Measurements from ENCODE around the gene ADAR.

The ADAR gene

DNA sequence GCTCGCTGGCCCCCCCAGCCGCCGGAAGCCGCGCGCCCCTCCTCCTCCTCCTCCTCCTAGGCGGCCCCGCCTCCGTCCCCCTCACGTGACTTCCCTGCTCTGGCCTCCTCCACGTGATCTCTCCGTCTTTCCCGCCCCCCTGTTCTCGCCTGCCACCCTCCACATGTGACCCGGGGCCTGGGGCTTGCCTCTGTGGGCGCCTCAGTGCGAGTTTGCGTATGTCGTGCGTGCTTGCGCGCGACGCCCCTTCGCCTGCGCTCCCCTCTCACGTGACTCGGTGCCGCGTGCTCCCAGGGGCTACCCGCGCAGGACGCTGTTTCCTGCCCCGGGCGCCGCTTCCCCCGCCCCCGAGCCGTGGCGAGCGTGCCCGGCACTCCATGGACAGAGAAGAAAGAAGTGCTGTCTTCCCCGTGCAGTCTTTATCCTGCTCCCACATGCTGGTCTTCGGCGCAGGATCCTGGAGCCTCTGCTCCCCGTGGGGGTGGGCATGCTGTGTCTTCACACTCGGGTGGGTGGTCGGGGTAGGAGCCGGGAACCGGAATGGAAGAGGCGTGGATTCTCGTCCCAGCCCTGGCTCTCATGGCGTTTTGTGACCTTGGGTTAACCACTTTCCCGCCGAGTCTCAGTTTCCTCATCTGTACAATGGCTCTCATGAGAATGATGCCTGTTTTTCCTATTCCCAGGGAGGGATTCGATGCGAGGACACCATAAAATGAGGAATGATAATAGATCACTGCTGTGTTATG, 49.1 kb downstream of the ADAR start:
- peak; percentile 98 for DNase-seq (ENCODE audit: low spot score)

DNA sequence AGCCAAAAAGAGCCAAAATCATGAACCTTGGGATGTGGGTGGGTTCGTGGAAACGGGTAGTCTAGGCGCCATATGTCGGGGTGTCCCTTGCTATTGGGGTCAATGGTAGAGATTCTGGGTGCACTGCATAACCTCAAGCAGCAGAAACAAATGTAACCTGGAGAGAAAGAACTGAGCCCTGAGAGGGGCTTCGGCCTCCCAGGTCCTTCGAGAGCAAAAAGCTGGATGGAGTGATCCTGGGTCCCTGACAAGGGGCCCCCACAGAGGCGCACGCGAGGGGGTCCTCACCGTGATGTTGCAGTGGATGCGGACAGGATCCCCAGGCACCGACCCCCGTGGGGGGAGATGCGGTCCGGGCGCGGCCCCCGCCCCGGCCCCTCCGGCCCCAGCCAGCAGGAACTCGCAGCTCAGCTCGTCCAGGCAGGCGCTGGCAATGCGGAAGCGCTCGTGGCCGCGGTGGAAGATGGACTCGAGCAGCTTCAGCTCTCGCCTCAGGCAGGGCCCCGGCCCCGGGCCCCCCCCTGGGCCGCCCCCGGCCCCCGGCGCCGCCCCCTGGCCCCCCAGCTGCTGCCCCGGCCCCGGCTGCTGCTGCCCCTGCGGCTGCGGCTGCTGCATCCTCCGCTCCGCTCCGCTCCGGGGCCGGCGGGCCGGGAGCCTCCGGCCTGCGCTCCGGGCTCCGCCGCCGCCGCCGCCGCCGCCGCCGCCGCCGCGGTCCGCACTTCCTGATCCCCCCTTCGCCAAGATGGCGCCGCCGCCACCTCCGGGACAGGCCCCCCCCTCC, 49.9 kb downstream of the ADAR start, which contains the start of gene UBE2Q1:
TSS of gene UBE2Q1 (minus strand) at position 724 of the 781 bp plus-strand sequence. CDS start at position 615, 109 bp downstream.
- no peak for DNase-seq (ENCODE audit: low spot score)

DNA sequence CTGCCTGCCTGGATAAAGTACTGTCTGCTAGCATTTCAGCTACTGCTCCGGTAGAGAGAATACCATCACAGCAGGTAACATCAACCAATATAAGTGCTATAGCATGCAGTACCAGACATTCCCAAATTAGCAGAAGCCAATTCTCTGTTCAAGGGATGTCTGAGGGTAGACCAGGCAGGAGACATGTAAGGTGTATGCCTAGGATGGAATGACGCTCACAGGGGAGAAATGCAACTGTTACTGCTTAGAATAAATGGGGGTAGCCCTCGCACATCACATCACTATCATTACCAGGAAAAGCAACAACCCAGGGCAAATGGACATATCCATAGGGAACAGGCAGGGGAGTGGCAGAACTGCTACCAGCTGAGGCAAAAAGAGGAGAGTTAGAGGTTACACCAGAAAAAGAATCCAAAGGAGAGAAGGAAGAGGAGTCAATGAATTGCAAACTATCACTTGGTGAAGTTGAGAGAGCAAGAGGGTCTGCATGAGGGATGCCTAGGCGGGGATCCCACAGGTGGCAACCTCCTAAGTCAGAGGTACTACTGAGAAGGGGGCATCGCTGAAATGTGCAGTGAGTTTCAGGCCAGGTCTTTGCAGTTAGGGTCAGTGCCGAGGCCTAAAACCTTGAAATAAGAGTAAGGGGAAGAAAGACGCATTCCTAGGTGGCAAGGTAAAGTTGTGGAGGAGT, 50.6 kb downstream of the ADAR start:
- no peak for DNase-seq (ENCODE audit: low spot score)

DNA sequence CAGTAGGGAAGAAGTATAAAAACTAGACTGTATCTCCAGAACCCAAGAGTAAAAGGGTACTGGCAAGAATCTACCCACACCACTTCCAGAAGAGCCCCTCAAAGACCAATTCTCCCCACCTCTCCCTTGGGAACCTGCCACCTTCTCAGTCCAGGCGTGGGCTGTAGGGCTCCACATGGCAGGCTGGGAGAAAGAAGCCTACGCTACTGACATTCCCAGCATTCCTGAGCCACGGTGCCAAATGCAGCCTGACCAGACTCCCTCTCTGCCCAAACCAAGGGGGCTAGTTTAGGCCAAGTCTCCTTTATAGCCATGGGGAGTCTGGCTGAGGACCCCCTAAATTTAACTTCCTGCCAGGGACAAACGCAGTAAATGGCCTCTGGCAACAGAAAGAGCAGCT, 51.6 kb downstream of the ADAR start:
- DNase-seq (ENCODE audit: low spot score) = no peak

DNA sequence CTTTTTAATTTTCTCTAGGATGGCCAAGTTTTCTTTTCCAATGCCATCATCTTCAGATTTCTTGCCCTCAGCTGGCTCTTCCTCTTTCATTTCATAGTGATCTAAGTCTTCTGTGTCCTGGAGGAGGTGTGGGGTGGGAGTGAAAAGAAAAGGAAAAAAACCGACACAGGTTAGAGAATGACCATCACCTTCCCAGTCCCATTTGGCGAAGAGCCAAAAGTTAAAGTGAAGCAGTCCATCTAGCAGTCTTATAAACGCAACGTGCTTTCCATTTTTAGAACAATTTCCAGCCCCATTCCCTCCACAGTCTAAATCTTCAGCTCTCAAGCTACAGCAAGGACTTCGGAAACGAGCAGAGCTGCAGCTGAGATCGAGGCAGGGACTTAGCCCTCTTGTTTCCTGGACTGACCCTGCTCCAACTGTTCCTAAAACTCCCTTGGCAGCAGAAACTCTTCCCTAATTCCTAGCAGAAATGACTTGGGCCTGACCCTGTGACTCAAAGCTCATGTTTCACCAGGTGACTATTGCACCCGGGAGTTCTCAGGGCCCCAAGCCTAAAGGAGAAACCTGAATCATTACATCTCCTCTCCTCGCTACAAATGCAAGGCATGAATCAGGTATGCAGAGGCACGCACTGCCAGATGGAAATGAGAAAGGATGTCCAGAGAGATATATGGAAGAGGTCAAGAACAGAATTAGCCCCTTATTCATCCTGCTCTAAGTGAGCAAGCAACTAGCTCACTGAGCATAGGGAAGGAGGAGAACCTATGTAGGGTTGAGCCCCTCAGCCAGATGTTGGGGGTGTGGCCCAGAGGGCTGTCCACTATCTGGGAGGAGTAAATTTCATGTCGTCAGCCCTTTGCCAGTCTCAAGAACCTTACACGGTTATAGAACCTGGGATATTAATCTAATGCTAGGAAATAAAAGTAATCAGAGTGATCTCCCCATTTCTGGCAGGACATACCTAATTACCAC, 54.6 kb downstream of the ADAR start:
- DNase-seq (ENCODE audit: low spot score) = no peak

DNA sequence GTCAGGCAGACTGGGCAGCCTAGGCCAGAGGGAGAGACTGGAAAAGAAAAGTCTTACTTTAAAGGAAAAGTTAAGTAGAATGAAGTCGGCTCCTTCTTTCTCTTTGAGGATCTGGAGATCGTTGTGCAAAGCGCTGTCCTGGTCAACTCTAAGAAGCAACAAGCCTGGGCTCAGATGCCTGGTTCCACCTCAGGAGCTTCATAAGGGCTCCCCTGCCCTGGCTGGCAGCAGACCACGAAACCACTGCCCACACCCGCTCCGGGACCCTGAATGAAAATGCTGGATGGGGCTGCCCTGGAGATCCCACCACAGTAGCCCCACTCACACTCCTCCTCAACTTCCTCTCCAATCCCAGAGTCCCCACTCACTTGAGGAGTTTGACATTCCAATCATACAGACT, 56.0 kb downstream of the ADAR start:
- DNase-seq (ENCODE audit: low spot score) = no peak

DNA sequence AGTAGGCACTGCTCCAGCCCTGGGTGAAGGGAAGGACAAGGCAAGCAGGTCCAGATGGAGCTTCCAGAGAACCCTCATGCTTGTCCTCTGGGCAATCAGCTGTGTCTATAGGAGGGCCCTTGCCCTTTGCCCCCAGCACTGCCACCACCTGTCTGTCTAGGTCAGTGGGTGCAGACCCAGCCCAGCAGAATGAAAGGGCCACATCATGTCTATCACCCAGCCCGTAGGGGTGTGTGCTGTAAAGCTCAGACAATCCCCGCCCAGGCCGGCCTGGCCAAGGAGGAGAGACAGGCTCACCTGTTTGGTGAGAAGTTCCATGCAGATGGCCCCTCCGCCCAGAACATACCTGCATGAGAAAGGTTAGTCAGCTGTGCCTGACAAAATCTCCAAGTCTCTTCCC, 56.5 kb downstream of the ADAR start:
- DNase-seq (ENCODE audit: low spot score) = no peak

DNA sequence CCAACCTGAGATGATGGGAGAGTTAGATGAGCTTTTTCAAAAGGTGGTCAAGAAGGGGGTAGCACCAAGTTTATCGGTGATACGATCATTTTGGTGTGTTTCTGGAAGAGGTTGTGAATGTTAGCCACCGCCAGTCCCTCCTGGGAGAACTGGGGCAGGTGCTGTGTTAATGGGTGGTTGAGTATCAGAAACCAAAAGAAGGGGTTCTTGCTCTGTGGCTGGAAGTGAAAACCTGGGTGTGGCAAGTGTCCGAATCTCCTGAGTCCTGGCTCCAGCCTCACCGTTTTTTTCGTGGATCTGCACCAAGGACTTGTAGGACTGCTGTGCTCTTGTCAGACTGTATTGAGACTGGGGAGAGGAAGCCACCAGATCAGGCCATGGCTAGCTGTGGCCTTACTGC, 57.3 kb downstream of the ADAR start:
- DNase-seq (ENCODE audit: low spot score) = no peak

DNA sequence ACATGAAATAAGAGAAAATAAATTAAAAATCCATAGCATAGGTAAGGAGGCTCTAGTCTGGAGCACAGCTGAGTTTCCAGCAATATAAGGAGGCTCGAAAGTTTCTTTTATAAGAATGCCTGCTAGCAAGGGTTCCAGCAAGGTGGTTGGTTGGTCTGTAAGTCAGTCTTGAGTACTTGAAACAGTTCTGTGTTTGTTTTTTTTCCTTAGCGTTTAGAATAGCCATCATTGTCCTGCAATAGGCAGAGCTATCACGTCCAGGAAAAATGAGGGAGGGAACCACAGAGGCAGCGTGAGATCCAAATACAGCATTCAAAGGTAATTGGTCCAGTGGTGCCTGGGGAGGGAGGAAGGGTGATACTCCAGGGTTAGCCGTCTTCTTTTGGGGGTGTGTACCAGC, 57.9 kb downstream of the ADAR start:
- DNase-seq (ENCODE audit: low spot score) = no peak

DNA sequence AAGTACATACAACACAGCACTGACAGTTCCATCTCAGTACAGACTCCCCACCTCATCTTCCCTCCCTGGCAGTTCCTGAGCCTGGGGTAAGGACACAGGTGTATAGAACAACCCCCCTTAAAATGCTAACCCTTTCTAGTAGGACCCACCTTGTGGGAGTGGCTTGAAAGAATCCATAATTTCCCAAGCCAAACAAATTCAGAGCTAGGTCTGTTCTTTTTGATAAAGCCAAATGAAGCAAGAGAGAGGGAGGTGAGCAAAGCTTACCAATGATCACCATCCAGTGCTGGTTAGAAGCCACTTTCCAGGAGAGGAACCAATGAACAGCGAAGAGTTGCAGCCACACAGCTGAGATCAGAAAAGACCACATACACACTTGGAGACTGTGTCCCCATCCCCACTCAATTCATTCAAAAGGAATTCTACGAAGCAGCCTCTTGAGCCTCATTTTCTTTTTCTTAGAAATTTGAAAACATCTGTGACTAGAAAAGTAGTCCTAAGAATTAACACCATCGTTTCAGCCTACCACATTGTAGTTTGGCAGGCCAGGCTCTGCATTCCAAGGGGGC, 58.7 kb downstream of the ADAR start:
- DNase-seq (ENCODE audit: low spot score) = no peak

DNA sequence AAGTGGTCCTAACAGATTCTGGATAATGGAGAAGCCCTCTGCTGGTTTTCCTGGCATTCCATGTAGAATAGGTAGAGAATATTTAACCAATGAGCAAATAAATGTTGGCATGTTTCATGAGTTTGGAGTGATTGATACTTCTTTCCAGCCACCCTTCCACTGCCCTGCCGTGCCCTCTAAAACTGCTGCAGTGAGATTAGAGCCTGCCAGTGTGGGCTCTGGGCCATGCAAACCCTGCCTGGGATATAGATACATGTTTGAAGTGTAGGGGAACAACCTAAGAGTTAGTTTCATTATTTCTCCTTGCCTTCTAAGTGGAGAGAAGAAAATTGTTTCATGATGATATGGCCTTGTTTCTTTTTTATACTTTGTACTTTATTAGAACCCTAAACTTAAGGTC, 60.0 kb downstream of the ADAR start:
- DNase-seq (ENCODE audit: low spot score) = no peak

DNA sequence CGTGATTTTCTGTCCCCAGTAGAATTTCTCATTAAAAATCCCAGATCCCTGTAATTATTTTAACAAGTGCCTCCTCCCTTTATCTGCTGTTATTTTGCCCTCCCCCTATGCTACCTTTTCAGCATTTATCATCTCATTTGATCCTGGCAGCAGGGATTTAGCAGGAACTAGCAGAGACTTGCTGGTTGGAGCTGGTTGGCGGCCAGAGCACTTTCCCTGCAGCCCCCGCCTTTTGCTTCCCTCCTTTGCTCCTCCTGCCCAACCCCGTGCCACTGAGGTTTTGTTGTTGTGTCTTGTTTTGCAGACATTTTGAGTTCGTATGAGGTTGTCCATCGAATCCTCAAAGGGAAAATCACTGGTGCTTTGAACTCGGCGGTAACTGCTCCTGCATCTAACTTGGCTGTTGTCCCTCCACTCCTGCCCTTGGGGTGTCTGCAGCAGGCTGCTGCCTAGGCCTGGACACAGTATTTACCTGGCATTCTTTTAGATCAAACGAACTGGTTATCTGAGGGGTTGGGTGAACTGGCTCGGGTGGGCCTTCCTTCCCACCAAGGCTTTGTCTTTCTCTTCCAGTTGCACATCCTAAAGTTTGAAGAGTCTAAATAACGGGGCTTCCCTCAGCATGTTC, 60.8 kb downstream of the ADAR start:
- no peak for DNase-seq (ENCODE audit: low spot score)

DNA sequence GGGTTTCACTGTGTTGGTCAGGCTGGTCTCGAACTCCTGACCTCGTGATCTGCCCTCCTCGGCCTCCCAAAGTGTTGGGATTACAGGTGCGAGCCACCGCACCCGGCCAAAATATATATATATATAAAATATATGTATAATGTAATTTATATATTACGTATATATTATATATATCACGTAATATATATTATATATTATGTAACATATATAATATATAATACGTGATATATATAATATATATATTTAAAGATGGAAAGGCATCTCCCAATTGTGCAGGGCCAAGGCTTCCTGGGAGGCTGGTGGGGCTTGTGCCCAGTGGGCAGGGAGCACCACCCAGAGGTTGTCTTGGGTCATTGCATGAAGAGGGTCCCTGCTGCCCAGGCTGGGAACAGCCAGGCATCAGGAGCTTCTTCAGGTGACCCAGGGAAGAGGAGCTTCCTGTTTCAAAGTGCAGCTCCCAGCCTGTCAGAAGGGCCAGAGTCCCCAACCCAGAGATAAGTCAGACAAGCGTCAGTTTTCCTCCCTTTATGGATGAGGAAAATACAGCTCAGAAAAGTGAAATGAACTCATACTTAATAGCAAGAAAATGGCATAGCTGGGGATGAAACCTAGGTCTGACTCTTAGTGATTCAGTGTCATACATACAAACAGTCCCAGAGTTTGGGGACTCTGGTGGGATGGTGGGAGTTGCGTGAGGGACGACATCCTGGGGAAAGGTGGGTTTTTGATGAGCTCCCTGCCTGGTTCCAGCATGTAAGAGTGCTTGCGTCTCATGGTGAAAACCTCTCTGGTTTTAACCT, 61.5 kb downstream of the ADAR start:
- DNase-seq (ENCODE audit: low spot score) = peak; percentile 56

DNA sequence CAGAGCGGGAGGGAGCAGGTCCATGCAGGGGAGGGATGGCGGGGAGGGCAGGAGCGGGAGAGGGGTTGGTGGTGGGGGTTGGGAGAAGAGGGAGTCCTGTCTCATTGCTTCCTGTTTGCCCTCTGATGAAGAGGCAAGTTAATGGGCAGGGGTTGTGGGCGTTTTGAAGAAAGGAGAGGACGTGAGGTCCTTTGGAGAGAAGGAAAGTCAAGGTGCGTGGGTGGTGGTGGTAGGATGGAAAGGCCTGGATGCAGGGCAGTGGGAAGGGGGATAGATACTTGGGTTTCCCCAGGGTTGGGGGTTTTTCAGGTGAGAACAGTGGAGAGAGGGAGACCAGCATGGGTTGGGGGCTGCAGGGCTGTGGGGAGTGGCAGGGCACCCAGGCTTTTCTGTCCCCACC, 66.8 kb downstream of the ADAR start:
- no peak for DNase-seq (ENCODE audit: low spot score)

DNA sequence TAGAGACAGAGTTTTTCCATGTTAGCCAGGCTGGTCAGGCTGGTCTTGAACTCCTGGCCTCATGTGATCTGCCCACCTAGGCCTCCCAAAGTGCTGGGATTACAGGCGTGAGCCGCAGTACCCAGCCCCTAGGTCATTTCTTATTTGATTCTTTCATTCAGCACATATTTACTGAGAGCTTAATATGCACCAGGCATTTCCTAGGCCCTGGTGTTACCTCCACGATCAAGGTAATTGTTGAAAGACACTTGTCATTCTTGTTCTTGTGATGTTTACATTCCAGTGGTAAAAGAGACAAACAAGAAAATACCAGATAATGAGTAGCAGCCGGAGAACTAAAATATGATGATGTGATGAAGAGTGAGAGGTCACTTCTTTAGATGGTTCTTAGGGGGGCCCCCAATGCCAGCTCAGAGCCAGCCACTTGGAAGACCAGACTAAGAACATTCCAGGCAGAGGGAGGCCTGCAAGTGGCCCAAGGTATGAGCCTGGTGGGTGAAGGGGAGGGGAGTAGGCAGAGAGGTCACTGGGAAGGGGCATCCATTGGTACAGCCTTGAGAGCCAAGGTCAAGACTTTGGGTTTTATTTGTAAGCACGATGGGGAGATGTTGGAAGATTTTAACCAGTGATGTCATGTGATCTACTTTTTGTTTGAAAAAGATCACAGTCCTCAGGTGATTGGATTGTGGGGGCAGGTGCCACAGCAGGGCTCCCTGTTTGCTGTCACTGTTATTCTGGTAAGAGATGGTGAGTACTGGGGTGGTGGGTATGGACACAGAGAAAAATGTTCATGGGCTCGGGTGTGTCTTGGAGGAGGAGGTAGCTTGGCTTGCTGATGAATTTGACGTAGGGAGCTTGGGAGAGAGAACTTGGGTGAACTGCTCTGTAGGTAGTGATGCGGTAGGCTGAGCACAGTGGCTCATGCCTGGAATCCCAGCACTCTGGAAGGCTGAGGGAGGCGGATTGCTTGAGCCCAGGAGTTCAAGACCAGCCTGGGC, 68.2 kb downstream of the ADAR start:
- DNase-seq (ENCODE audit: low spot score) = no peak

DNA sequence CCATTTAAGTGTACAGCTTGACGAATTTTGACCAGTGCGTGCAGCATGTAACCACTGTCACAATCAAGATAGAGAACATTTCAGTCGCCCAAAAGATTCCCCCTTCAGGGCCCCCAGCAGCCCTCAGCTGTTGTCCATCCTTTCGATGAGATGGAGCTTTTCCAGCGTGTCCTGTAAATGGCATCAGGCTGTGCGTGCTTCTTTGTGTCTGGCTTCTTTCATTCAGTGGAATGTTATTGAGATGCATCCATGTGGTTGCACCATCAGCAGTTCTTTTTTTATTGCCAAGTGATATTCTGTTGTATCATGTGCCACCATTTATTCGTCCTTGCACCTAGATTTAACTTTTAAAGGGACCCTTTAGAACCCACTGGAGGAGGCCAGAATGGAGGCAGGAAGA, 71.4 kb downstream of the ADAR start:
- DNase-seq (ENCODE audit: low spot score) = no peak

DNA sequence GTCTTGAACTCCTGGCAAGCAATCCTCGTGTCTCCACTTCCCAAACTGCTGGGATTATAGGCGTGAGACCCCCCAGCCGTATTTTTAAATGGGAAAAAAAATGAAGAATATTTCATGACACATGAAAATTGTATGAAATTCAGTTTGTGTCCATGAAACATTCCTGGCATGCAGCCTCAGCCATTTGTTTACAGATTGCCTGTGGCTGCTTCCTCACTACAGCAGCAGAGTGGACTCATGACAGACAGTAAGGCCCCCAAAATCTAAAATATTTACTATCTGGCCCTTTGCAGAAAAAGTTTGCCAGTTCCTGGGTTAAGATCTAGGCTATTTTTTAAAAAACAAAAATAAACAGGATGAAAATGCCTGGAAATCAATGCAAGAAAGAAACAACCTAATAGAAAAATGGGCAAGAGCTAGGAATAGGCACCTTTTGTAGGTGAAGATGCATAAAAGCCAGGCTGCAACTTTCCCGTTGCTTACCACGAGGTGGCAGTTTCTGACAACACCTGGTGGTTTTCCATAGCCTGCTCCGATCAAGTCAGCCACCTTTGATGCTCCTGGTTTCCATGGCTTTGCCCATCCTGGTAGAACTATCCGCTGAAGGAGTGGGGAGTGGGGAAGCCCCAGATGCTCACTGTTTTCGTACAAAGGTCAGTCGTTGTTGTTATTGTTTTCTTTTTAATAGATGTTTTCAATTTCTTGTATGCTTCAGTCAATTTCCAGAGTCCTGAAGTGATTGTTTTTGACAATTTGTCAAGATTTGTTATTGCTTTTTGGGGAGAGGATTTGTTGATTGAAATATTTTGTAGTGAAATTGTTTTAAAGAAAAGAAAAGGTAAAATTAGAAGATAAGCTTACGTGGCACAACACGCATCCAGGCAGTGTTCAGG, 73.8 kb downstream of the ADAR start:
- no peak for DNase-seq (ENCODE audit: low spot score)
